ENCODE data around the gene NMNAT2.

- TF ChIP-seq POLR2AphosphoS5 (IDR thresholded peaks at IDR 0.05): peak in 3 of 4 donors; percentile 13 to 29 (median 23)
- TF ChIP-seq, protein P1, sequence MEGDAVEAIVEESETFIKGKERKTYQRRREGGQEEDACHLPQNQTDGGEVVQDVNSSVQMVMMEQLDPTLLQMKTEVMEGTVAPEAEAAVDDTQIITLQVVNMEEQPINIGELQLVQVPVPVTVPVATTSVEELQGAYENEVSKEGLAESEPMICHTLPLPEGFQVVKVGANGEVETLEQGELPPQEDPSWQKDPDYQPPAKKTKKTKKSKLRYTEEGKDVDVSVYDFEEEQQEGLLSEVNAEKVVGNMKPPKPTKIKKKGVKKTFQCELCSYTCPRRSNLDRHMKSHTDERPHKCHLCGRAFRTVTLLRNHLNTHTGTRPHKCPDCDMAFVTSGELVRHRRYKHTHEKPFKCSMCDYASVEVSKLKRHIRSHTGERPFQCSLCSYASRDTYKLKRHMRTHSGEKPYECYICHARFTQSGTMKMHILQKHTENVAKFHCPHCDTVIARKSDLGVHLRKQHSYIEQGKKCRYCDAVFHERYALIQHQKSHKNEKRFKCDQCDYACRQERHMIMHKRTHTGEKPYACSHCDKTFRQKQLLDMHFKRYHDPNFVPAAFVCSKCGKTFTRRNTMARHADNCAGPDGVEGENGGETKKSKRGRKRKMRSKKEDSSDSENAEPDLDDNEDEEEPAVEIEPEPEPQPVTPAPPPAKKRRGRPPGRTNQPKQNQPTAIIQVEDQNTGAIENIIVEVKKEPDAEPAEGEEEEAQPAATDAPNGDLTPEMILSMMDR (IDR thresholded peaks at IDR 0.05): no peak
- no peak for TF ChIP-seq EP300 (IDR thresholded peaks at IDR 0.05)
- TF ChIP-seq POLR2A (IDR thresholded peaks at IDR 0.05): no peak
Measured at GRCh38 chr1:183303323-183303645, 114.9 kb downstream of the NMNAT2 start.
